Measurements from ENCODE around the gene THAP4.

THAP4 gene

GRCh38 chr2:241545523-241546473 lies 91.2 kb downstream of the THAP4 start:
- Histone ChIP-seq H3K9me3 (ENCODE audit: control insufficient read depth, insufficient read depth, low read length) (no peaks in the 10 kb centered on the region), H3K27ac (ENCODE audit: low read length) (no peak overlapping the region), H3K36me3 (ENCODE audit: control insufficient read depth, insufficient read depth, low read length) (no peaks in the 10 kb centered on the region), H3K4me3 (ENCODE audit: low read length) (no peak overlapping the region), H3K4me1 (ENCODE audit: control insufficient read depth, insufficient read depth, low read length) (peaks cover 3% of the 10 kb centered on the region), H3K27me3 (ENCODE audit: control insufficient read depth, insufficient read depth, low read length) (peaks cover 12% of the 10 kb centered on the region)
- 100% methylated on average over 1 of the region's 12 CpGs for WGBS (ENCODE audit: insufficient coverage, insufficient read length)
- DNase-seq (ENCODE audit: low read depth, low spot score) = no peak

DNA sequence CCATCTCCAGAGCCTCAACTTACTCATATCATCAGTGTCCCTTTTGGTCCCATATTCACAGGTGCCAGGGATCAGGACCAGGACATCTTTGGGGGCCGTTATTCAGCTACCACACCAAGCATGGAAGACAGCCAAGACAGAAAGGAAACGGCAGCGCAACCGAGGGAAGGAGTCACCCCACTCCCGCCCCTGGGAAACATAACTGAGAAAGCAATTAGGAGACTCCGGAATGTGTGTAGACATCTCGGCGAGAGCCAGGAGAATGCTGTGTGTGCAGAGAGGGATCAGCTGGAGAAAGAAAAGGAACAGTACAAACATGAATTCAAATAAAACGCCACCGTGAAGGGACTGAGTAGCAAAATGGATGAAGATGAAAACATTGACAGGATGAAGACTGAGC lies 91.9 kb downstream of the THAP4 start:
- Histone ChIP-seq H3K9me3 (ENCODE audit: control insufficient read depth, insufficient read depth, low read length) (no peaks in the 10 kb centered on the region), H3K4me3 (ENCODE audit: low read length) (no peak overlapping the region), H3K27me3 (ENCODE audit: control insufficient read depth, insufficient read depth, low read length) (peaks cover 12% of the 10 kb centered on the region), H3K27ac (ENCODE audit: low read length) (no peak overlapping the region), H3K4me1 (ENCODE audit: control insufficient read depth, insufficient read depth, low read length) (peaks cover 5% of the 10 kb centered on the region), H3K36me3 (ENCODE audit: control insufficient read depth, insufficient read depth, low read length) (no peaks in the 10 kb centered on the region)
- no peak for DNase-seq (ENCODE audit: low read depth, low spot score)
- WGBS (ENCODE audit: insufficient coverage, insufficient read length) = no CpG with 5 or more reads among the region's 10 CpGs

- H3K9me3 ChIP-seq (ENCODE audit: control insufficient read depth, insufficient read depth, low read length) = no peaks in the 10 kb centered on the region
- H3K36me3 ChIP-seq (ENCODE audit: control insufficient read depth, insufficient read depth, low read length) = no peaks in the 10 kb centered on the region
- H3K4me3 ChIP-seq (ENCODE audit: low read length) = no peak overlapping the region
- no peak overlapping the region for H3K27ac ChIP-seq (ENCODE audit: low read length)
- H3K27me3 ChIP-seq (ENCODE audit: control insufficient read depth, insufficient read depth, low read length) = peaks cover 12% of the 10 kb centered on the region
- no peak for DNase-seq (ENCODE audit: low read depth, low spot score)
- H3K4me1 ChIP-seq (ENCODE audit: control insufficient read depth, insufficient read depth, low read length) = peaks cover 5% of the 10 kb centered on the region
- no CpG with 5 or more reads among the region's 15 CpGs for WGBS (ENCODE audit: insufficient coverage, insufficient read length)
These were observed 94.7 kb downstream of the THAP4 start for GRCh38 chr2:241542278-241542605.

DNA sequence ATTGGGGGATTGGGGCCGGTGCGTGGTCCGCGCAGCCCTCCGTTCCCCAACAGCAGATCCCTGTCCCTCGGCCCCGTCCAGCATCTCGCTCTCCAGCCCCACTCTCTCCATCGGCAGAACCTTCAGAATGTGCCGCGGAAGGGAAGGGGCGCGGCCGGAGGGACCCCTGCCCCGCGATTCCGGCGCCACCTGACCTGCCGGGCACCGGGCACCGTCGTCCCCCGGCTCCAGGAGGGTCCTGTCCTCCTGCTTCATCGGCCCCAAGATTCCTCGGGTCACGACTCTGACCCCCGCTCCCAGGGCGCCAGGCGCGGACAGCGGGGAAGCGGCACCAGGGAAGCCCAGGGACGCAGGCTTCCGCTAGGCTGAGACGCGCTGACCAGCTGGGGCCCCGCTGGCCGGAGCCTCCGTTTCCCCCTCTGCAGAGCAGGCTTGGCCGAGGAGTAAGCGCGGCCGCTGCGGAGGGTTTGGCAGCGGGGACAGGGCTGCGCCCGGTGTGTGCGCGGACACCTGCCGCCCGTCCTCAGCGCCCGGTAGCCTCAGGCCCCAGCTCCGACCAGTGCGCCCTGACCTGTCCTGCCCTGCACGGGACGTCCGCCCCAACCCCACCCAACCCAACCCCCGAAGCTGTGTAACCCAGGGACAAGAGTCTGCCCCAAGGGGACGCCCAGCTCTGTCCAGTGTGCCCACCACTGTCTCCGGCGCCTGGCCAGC lies 95.2 kb downstream of the THAP4 start:
- no peaks in the 10 kb centered on the region for H3K9me3 ChIP-seq (ENCODE audit: control insufficient read depth, insufficient read depth, low read length)
- no peaks in the 10 kb centered on the region for H3K36me3 ChIP-seq (ENCODE audit: control insufficient read depth, insufficient read depth, low read length)
- peak overlapping the region; percentile 7; the same call in 1 of the 2 replicates for H3K4me3 ChIP-seq (ENCODE audit: low read length)
- no CpG with 5 or more reads among the region's 62 CpGs for WGBS (ENCODE audit: insufficient coverage, insufficient read length)
- no peak overlapping the region for H3K27ac ChIP-seq (ENCODE audit: low read length)
- no peak for DNase-seq (ENCODE audit: low read depth, low spot score)
- H3K4me1 ChIP-seq (ENCODE audit: control insufficient read depth, insufficient read depth, low read length) = peaks cover 2% of the 10 kb centered on the region
- H3K27me3 ChIP-seq (ENCODE audit: control insufficient read depth, insufficient read depth, low read length) = peaks cover 12% of the 10 kb centered on the region

GRCh38 chr2:241540771-241541561 lies 96.0 kb downstream of the THAP4 start:
- H3K4me3 ChIP-seq (ENCODE audit: low read length) = peak overlapping the region; percentile 67; the same call in 1 of the 2 replicates
- H3K27ac ChIP-seq (ENCODE audit: low read length) = no peak overlapping the region

GRCh38 chr2:241540401-241540770 lies 96.6 kb downstream of the THAP4 start:
- Histone ChIP-seq H3K27me3 (ENCODE audit: control insufficient read depth, insufficient read depth, low read length) (peaks cover 12% of the 10 kb centered on the region), H3K27ac (ENCODE audit: low read length) (no peak overlapping the region), H3K9me3 (ENCODE audit: control insufficient read depth, insufficient read depth, low read length) (no peaks in the 10 kb centered on the region), H3K4me3 (ENCODE audit: low read length) (no peak overlapping the region), H3K4me1 (ENCODE audit: control insufficient read depth, insufficient read depth, low read length) (peaks cover 2% of the 10 kb centered on the region), H3K36me3 (ENCODE audit: control insufficient read depth, insufficient read depth, low read length) (no peaks in the 10 kb centered on the region)
- no CpG with 5 or more reads among the region's 10 CpGs for whole genome bisulfite sequencing (ENCODE audit: insufficient coverage, insufficient read length)
- no peak for DNase-seq (ENCODE audit: low read depth, low spot score)

More at GRCh38 chr2:241540771-241541561, 96.0 kb downstream of the THAP4 start:
- no peaks in the 10 kb centered on the region for H3K9me3 ChIP-seq (ENCODE audit: control insufficient read depth, insufficient read depth, low read length)
- peak; percentile 47 for DNase-seq (ENCODE audit: low read depth, low spot score)
- H3K4me1 ChIP-seq (ENCODE audit: control insufficient read depth, insufficient read depth, low read length) = peaks cover 2% of the 10 kb centered on the region
- H3K27me3 ChIP-seq (ENCODE audit: control insufficient read depth, insufficient read depth, low read length) = peaks cover 12% of the 10 kb centered on the region
- H3K36me3 ChIP-seq (ENCODE audit: control insufficient read depth, insufficient read depth, low read length) = no peaks in the 10 kb centered on the region
- WGBS (ENCODE audit: insufficient coverage, insufficient read length) = no CpG with 5 or more reads among the region's 68 CpGs

DNA sequence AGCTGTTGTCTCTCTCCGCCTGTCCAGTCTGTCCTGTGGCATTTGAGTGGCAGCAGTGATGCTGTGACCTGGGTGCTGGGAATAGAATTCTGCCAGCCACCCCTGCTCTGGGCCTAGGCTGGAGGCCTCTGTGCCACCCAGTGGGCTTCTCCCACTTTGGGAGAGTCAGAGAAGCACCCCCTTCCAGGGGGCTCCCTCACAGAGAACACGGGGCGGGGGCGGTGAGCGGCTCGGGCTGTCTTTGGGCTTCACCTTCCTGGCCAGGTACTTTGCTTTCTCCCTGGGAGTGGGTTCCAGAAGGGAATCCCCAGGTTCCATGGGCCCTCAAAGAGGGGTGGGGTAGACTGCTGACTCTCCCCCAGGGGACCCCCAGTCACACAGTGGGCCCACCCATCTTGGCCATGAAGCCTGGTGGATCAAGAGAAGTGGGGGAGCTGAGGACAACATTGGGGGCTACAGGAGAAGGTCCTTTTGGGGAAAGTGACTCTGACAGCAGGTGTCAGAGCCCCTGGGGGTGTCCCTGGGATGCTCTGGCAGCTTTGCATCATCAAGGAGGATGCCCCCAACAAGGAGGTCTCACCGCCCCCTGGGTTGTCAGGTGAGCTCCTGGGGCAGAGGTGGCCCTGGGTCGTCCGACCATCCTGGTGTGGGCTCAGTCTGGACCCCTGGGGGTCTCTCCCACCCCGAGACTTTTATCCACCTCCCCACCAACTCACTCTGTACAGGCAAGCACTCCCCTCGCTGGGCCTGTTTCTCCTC lies 97.2 kb downstream of the THAP4 start:
- Histone ChIP-seq H3K4me3 (ENCODE audit: low read length) (no peak overlapping the region), H3K36me3 (ENCODE audit: control insufficient read depth, insufficient read depth, low read length) (no peaks in the 10 kb centered on the region), H3K27me3 (ENCODE audit: control insufficient read depth, insufficient read depth, low read length) (peaks cover 12% of the 10 kb centered on the region), H3K27ac (ENCODE audit: low read length) (no peak overlapping the region), H3K9me3 (ENCODE audit: control insufficient read depth, insufficient read depth, low read length) (no peaks in the 10 kb centered on the region), H3K4me1 (ENCODE audit: control insufficient read depth, insufficient read depth, low read length) (peaks cover 2% of the 10 kb centered on the region)
- WGBS (ENCODE audit: insufficient coverage, insufficient read length) = no CpG with 5 or more reads among the region's 11 CpGs
- no peak for DNase-seq (ENCODE audit: low read depth, low spot score)

DNA sequence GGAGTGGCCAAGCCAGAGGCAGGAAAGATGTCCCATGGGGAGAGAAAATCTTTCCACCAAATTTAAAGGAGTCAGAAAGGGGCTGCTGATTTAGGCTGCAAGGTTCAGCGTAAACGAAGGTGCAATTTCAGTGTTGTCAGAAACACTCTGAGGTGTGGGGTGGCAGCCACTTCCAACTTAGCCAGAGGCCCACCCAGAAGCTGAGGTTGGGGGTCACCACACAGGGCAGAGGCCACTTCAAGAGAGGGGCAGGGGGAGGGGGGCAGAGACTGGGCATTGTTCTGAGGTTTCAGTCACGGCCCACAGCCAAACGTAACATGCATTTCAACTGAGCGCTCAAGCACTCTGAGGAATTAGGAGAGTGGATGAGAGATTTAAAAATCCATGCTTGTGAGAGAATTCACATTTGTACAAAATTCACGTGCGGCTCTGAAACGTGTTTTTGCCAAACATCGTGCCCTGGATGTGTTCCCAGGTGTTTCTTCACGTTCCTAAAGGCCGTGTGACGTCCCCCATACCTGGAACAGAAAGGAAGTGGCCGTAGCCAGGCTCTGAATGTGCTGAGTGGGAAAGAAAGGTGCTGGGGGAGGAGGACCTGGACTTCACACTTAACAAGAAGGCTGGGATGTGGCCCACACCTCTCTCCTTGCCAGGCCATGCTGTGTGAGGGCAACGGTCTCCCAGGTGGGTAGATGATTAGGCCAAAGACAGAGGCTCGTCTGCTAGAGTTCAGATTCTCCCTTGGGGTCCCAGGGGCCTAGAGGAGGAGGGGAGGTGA lies 97.9 kb downstream of the THAP4 start:
- Histone ChIP-seq H3K9me3 (ENCODE audit: control insufficient read depth, insufficient read depth, low read length) (no peaks in the 10 kb centered on the region), H3K27ac (ENCODE audit: low read length) (no peak overlapping the region), H3K4me1 (ENCODE audit: control insufficient read depth, insufficient read depth, low read length) (peaks cover 2% of the 10 kb centered on the region), H3K36me3 (ENCODE audit: control insufficient read depth, insufficient read depth, low read length) (no peaks in the 10 kb centered on the region), H3K4me3 (ENCODE audit: low read length) (no peak overlapping the region), H3K27me3 (ENCODE audit: control insufficient read depth, insufficient read depth, low read length) (peaks cover 12% of the 10 kb centered on the region)
- no peak for DNase-seq (ENCODE audit: low read depth, low spot score)
- no CpG with 5 or more reads among the region's 15 CpGs for WGBS (ENCODE audit: insufficient coverage, insufficient read length)

DNA sequence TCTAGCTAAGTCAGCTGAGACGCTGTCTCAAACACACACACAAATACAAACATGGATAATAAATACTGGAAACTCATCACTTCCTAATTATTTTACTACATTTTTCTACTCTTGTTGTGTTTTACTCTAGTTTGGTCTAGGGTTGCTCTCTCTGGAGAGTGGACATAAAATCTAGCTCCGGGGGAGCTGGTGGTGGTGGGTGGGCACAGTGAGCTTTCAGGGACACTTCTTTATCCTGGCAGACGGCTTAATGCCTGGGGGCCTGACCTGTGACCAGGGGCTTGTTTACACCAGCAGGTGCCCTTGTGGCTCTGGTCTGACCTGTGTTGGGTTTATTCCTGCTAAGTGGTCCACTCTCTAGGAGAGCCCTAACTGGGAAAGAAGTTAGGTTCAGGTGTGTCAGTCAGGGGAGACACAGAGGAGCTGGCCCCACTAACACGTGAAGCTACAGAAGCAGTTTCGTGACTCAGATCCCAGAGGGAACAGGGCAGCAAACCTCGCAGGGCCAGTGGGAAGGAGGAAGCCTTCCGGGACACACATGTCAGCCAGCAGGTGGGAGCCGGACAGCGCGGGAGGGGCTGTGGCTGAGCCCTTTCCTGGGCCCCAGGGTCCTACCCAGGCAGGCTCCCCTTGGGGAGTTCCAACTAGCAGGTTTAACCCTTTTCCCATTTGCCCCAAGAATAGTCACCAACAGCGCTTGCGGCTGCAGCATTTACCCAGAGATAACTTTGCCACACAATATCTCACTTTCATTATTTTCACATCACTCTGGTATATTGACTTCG lies 100.9 kb downstream of the THAP4 start:
- no peaks in the 10 kb centered on the region for H3K9me3 ChIP-seq (ENCODE audit: control insufficient read depth, insufficient read depth, low read length)
- H3K4me3 ChIP-seq (ENCODE audit: low read length) = no peak overlapping the region
- no peak for DNase-seq (ENCODE audit: low read depth, low spot score)
- WGBS (ENCODE audit: insufficient coverage, insufficient read length) = no CpG with 5 or more reads among the region's 13 CpGs
- H3K36me3 ChIP-seq (ENCODE audit: control insufficient read depth, insufficient read depth, low read length) = no peaks in the 10 kb centered on the region
- H3K27ac ChIP-seq (ENCODE audit: low read length) = no peak overlapping the region
- no peaks in the 10 kb centered on the region for H3K27me3 ChIP-seq (ENCODE audit: control insufficient read depth, insufficient read depth, low read length)
- H3K4me1 ChIP-seq (ENCODE audit: control insufficient read depth, insufficient read depth, low read length) = peaks cover 2% of the 10 kb centered on the region
